ENCODE results near the gene FAM161B.

The FAM161B gene

DNA sequence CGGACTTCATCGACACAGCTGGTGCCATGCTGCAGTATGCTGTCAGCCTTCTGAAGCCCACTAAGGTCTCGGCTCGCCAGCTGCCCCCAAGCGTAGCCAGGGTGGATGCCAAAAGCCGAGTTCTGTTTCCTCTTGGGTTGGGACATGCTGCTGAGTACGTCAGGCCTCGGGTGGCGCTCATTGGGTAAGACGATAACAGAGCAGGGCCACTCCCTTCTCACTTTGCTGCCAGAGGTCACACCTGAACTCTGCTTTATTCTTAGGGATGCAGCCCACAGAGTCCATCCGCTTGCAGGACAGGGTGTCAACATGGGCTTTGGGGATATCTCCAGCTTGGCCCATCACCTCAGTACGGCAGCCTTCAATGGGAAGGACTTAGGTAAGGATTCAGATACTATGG lies 11.3 kb upstream of the FAM161B start:
- DNase-seq (ENCODE audit: low spot score), result no peak
- TF ChIP-seq, protein P1, sequence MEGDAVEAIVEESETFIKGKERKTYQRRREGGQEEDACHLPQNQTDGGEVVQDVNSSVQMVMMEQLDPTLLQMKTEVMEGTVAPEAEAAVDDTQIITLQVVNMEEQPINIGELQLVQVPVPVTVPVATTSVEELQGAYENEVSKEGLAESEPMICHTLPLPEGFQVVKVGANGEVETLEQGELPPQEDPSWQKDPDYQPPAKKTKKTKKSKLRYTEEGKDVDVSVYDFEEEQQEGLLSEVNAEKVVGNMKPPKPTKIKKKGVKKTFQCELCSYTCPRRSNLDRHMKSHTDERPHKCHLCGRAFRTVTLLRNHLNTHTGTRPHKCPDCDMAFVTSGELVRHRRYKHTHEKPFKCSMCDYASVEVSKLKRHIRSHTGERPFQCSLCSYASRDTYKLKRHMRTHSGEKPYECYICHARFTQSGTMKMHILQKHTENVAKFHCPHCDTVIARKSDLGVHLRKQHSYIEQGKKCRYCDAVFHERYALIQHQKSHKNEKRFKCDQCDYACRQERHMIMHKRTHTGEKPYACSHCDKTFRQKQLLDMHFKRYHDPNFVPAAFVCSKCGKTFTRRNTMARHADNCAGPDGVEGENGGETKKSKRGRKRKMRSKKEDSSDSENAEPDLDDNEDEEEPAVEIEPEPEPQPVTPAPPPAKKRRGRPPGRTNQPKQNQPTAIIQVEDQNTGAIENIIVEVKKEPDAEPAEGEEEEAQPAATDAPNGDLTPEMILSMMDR (IDR thresholded peaks at IDR 0.05; ENCODE audit: extremely low read depth, missing control alignments), result no peak

DNA sequence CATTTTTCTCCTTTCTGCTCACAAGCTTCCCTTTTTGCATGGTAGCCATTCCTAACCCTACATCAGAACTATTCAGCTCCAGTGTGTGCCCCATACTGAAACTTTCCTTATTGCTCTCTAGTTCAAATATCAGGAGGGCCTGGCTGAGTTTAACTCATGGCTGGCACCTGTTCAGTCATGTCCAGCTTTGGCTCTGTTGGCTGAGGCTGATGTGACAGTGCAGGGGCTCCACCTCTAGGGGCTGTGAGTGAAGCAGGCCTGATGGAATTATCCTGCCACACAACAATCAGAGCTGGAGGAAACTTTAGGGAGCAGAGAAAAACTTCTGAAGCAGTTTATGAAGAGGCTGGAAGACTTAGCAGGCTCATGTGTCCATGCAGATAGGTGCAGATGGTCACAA lies 8.7 kb upstream of the FAM161B start:
- TF ChIP-seq, protein P1 (IDR thresholded peaks at IDR 0.05; ENCODE audit: extremely low read depth, missing control alignments), result no peak
- no peak for DNase-seq (ENCODE audit: low spot score)

DNA sequence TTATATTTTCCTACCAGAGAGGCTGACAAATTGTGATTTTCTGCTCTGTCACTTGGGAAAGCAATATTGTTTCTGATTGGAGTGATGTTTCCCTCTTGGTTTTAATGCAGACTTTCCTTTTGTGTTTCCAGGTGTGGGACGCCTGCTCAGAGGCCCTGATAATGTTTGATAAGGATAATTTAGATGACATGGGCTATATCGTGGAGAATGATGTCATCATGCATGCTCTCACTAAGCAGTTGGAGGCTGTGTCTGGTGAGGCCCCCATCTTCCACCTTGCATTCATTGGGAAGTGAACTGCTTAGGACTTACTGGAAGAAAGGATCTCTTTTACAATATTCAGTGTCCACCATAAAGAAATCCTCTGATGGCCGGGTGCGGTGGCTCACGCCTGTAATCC lies 5.8 kb upstream of the FAM161B start:
- DNase-seq (ENCODE audit: low spot score), result no peak
- TF ChIP-seq, protein P1 (IDR thresholded peaks at IDR 0.05; ENCODE audit: extremely low read depth, missing control alignments), result no peak

DNA sequence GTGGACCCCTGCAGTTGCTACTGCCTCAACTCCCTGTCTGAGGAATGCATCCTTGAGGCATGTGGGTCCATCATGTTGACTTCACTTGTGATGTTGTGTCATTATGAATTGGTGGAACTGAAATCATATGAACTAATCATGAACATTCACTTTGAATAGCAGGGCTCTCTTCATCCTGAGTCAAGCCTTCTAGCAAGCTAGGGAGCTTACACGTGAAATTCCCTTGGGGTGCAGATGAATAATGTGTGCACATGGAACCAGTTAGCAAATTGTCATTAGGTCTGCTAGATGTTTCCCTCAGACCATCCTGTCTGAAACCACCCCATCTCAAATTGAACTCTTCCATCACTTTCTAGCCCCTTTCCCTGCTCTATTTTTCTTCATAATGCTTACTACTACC lies 3.8 kb upstream of the FAM161B start:
- TF ChIP-seq, protein P1 (IDR thresholded peaks at IDR 0.05; ENCODE audit: extremely low read depth, missing control alignments), result no peak
- no peak for DNase-seq (ENCODE audit: low spot score)

DNA sequence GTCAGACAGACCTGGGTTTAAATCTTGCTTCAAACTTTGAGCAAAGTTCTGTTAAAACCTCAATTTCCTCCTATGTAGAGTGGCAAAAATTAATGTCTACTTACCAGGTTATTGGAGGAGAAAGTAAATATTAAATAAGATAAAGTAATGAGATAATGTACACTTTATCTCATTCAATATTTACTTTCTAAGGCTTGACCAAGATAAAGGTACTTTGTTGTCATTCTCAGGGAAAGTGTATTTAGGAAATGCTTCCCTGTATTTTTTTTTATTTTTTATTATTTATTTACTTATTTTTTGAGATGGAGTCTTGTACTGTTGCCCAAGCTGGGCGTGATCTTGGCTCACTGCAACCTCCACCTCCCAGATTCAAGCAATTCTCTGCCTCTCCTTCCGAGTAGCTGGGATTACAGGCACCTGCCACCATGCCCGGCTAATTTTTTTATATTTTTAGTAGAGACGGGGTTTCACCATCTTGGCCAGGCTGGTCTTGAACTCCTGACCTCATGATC lies 4.7 kb downstream of the FAM161B start:
- no peak for DNase-seq (ENCODE audit: low spot score)
- TF ChIP-seq, protein P1 (IDR thresholded peaks at IDR 0.05; ENCODE audit: extremely low read depth, missing control alignments), result no peak

DNA sequence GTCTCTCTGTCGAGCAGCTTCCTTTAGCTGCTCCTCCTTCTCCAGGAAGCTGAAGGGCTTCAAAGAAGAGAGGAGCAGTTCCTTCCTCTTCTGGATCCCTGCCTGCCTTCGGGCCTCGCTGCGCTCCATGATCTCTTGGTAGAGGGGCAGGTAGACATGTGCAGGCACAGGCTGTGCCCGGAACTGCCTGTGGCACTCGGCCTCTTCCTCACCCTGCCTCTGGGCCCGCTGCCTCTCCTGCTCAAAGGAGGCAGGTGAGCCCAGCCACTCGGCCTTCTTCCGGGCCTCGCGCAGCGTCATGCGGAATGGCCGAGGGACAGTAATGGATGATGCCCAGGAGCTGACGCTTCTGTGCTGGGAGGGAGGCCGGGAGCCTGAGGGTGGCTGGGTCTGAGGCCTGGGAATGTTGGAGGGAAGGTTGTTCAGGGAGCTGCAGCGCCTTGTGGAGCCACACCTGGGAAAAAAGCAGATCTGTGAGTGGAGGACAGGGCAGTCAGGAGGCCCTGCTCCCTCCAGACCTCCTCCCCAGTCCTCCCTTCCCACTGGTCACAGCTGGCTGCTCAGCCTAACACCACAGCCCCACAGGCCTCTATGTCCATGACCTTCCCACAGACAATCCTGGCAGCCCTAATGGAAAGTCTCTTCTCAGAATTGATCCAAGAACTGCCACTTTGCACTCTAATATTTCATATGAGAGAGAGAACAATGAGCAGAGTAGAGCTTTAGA lies 5.3 kb downstream of the FAM161B start:
- DNase-seq (ENCODE audit: low spot score), result no peak
- TF ChIP-seq, protein P1 (IDR thresholded peaks at IDR 0.05; ENCODE audit: extremely low read depth, missing control alignments), result no peak

DNA sequence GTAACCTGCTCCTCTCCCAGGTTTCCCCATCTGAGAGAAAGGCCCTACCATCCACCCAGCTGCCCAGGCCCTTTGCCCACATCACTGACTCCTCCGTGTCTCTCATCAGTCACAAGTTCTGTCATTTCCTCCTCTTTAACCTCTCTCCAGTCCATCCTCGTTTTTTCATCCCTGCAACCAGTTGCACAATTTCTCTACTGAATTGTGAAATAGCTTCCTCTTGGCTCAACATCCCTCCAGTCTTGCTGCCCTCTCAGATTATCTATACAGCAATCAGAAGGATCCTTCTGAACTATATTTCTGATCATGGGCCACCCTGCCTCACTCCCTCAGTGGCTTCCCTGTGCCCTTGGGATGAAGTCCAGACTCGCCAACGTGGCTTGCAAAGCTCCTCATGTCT lies 6.8 kb downstream of the FAM161B start:
- TF ChIP-seq, protein P1 (IDR thresholded peaks at IDR 0.05; ENCODE audit: extremely low read depth, missing control alignments), result no peak
- no peak for DNase-seq (ENCODE audit: low spot score)
